Astrocyte (in vitro differentiated cells and primary cell): ENCODE measurements around the gene FAM53B. TPM values are rescaled to one million over a fixed set of nuclear protein-coding genes. Genes with fewer than 3 reads are reported as not detected.

Experiments used
- DNase-seq: peaks from one replicate; pipeline ENCODE4 v3.0.0-alpha.2; 2010; ENCODE audit warnings: low read depth
- FAIRE-seq: peaks from 2 replicates; lab custom pipeline; 2011; peaks lifted over from hg19 to GRCh38; lab: Jason Lieb, UNC
- H2AFZ ChIP-seq: 2 replicates; pipeline ENCODE4 v1.6.0; 2012; ENCODE audit warnings: low read depth, low read length, inconsistent platforms
- H3K27ac ChIP-seq: 2 replicates; pipeline ENCODE4 v1.5.1; 2011; ENCODE audit warnings: low read depth, low read length, inconsistent platforms
- H3K27me3 ChIP-seq: 2 replicates; pipeline ENCODE4 v1.6.0; 2011; ENCODE audit warnings: low read length, inconsistent platforms; ENCODE audit not compliant: insufficient read depth
- H3K36me3 ChIP-seq: 2 replicates; pipeline ENCODE4 v1.5.1; 2011; ENCODE audit warnings: low read length, inconsistent platforms; ENCODE audit not compliant: insufficient read depth
- H3K4me1 ChIP-seq: 2 replicates; pipeline ENCODE4 v1.5.1; 2011; ENCODE audit warnings: low read length, inconsistent platforms; ENCODE audit not compliant: insufficient read depth
- H3K4me2 ChIP-seq: 2 replicates; pipeline ENCODE4 v1.6.0; 2012; ENCODE audit warnings: low read length, inconsistent platforms
- H3K4me3 ChIP-seq: 2 replicates; pipeline ENCODE4 v1.5.1; 2011; ENCODE audit warnings: low read depth, mild to moderate bottlenecking, low read length, inconsistent platforms; ENCODE audit not compliant: insufficient read depth
- H3K79me2 ChIP-seq: 2 replicates; pipeline ENCODE4 v1.6.0; 2012; ENCODE audit warnings: mild to moderate bottlenecking, low read length, inconsistent platforms; ENCODE audit not compliant: insufficient read depth
- H3K9ac ChIP-seq: 2 replicates; pipeline ENCODE4 v1.6.0; 2012; ENCODE audit warnings: mild to moderate bottlenecking, low read length, inconsistent platforms
- H3K9me3 ChIP-seq: 2 replicates; pipeline ENCODE4 v1.5.1; 2012; ENCODE audit warnings: low read depth, mild to moderate bottlenecking, low read length, inconsistent platforms; ENCODE audit not compliant: insufficient read depth
- H4K20me1 ChIP-seq: 2 replicates; pipeline ENCODE4 v1.6.0; 2012; ENCODE audit warnings: low read length, inconsistent platforms; ENCODE audit not compliant: insufficient read depth
- H3K27ac Mint-ChIP-seq: one replicate; pipeline ENCODE4 v1.8.0; 2021; ENCODE audit warnings: mild to moderate bottlenecking, mixed read lengths; ENCODE audit not compliant: unreplicated experiment
- H3K27me3 Mint-ChIP-seq: one replicate; pipeline ENCODE4 v1.8.0; 2021; ENCODE audit warnings: low read depth, mixed read lengths; ENCODE audit not compliant: unreplicated experiment
- H3K36me3 Mint-ChIP-seq: one replicate; pipeline ENCODE4 v1.8.0; 2021; ENCODE audit warnings: low read depth, mixed read lengths; ENCODE audit not compliant: unreplicated experiment
- H3K4me1 Mint-ChIP-seq: one replicate; pipeline ENCODE4 v1.8.0; 2021; ENCODE audit warnings: low read depth, mixed read lengths; ENCODE audit not compliant: unreplicated experiment
- H3K4me3 Mint-ChIP-seq: one replicate; pipeline ENCODE4 v1.8.0; 2021; ENCODE audit warnings: mild to moderate bottlenecking, moderate library complexity, mixed read lengths; ENCODE audit not compliant: unreplicated experiment
- H3K9me3 Mint-ChIP-seq: one replicate; pipeline ENCODE4 v1.8.0; 2021; ENCODE audit warnings: mild to moderate bottlenecking, mixed read lengths; ENCODE audit not compliant: unreplicated experiment
- EZH2 ChIP-seq: IDR thresholded peaks from 2 replicates; pipeline ENCODE4 v1.6.1; 2012; ENCODE audit warnings: mild to moderate bottlenecking, low read length, inconsistent platforms; ENCODE audit not compliant: insufficient read depth
- total RNA-seq: library from RNA; stranded (reverse); gene quantifications from 2 replicates; pipeline ENCODE4 v1.2.1, GENCODE V29; 2021
- TF ChIP-seq, protein P1 (sequence below): IDR thresholded peaks from 2 replicates; pipeline ENCODE4 v1.5.1; 2011; ENCODE audit warnings: low read depth, mild to moderate bottlenecking, inconsistent platforms, low read length, moderate library complexity; ENCODE audit not compliant: insufficient read depth

FAM53B gene
- total RNA-seq, 1 donor from 2014 or later: 12.9 TPM

DNA sequence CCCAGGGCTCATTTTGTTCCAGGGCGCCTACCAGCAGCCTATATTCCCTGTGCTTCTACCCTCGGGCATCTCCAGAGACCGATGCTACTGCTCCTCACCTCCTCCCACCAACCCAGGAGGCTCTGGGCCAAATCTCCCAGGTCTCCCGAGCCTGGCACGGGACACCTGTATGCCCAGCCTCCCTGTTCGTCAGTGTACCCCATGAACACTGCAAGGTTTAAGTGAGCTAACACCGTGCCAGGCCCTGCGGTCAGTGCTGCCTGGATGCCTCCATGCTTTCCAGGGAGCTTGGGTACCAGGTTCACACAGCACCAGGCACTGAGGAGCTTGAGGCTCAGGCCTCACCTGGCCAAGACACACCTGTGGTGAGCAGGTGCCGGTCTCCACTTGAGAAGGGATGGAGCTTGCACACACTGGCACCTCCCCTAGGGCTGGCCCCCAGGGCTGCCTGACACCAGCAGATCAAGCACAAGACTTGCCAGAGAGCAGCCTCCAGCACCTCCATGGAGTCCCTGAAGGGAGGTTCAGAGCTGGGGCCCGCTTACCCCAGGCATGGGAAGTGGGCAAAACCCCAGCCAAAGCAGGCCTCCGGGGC, 80.3 kb downstream of the FAM53B start:
- H3K4me1 Mint-ChIP-seq: peaks cover 2% of the 10 kb centered on the region
- Histone ChIP-seq H4K20me1 (peaks cover 68% of the 10 kb centered on the region), H3K4me3 (no peak overlapping the region), H3K27ac (no peak overlapping the region), H3K4me2 (no peak overlapping the region), H3K27me3 (no peaks in the 10 kb centered on the region), H2AFZ (no peak overlapping the region), H3K9me3 (no peaks in the 10 kb centered on the region), H3K36me3 (no peaks in the 10 kb centered on the region), H3K9ac (no peak overlapping the region), H3K4me1 (no peaks in the 10 kb centered on the region), H3K79me2 (peaks cover 2% of the 10 kb centered on the region)
- peaks cover 2% of the 10 kb centered on the region for H3K9me3 Mint-ChIP-seq
- H3K4me3 Mint-ChIP-seq: no peak overlapping the region
- H3K27me3 Mint-ChIP-seq: no peaks in the 10 kb centered on the region
- peaks cover 1% of the 10 kb centered on the region for H3K36me3 Mint-ChIP-seq
- H3K27ac Mint-ChIP-seq: no peak overlapping the region
- no peak for TF ChIP-seq EZH2
- TF ChIP-seq, protein P1, sequence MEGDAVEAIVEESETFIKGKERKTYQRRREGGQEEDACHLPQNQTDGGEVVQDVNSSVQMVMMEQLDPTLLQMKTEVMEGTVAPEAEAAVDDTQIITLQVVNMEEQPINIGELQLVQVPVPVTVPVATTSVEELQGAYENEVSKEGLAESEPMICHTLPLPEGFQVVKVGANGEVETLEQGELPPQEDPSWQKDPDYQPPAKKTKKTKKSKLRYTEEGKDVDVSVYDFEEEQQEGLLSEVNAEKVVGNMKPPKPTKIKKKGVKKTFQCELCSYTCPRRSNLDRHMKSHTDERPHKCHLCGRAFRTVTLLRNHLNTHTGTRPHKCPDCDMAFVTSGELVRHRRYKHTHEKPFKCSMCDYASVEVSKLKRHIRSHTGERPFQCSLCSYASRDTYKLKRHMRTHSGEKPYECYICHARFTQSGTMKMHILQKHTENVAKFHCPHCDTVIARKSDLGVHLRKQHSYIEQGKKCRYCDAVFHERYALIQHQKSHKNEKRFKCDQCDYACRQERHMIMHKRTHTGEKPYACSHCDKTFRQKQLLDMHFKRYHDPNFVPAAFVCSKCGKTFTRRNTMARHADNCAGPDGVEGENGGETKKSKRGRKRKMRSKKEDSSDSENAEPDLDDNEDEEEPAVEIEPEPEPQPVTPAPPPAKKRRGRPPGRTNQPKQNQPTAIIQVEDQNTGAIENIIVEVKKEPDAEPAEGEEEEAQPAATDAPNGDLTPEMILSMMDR: no peak
- FAIRE-seq (no peak), DNase-seq (no peak)

DNA sequence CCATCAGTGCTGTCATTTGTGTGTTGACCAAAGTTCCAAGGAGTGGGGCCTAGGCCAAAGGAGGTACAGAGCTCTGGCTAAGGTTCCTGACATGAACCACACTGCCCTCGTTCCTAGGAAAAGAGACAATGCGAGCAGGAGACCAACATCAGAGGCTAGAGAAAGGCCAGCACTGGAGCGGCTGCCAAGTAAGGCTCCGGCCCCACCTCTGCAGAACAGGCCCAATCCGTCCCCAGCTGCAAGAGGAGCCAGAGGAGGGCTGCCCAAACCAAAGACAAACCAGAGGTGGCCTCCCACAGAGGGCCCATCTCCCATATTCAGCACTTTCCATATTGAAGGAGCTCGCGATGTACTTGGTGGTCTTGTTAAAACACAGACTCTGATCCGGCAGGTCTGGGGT, 81.0 kb downstream of the FAM53B start:
- FAIRE-seq (no peak), DNase-seq (no peak)
- H3K27ac Mint-ChIP-seq: no peak overlapping the region
- H3K27me3 ChIP-seq: no peaks in the 10 kb centered on the region
- TF ChIP-seq, protein P1: no peak
- no peak for TF ChIP-seq EZH2
- H3K36me3 Mint-ChIP-seq: peaks cover 1% of the 10 kb centered on the region
- H3K9me3 ChIP-seq: no peaks in the 10 kb centered on the region
- no peak overlapping the region for H3K4me2 ChIP-seq
- no peaks in the 10 kb centered on the region for H3K4me1 ChIP-seq
- H3K27ac ChIP-seq: no peak overlapping the region
- no peak overlapping the region for H2AFZ ChIP-seq
- no peaks in the 10 kb centered on the region for H3K36me3 ChIP-seq
- H3K4me1 Mint-ChIP-seq: peaks cover 2% of the 10 kb centered on the region
- H3K4me3 Mint-ChIP-seq: no peak overlapping the region
- no peaks in the 10 kb centered on the region for H3K27me3 Mint-ChIP-seq
- peaks cover 68% of the 10 kb centered on the region for H4K20me1 ChIP-seq
- H3K9me3 Mint-ChIP-seq: peaks cover 2% of the 10 kb centered on the region
- no peak overlapping the region for H3K9ac ChIP-seq
- peaks cover 2% of the 10 kb centered on the region for H3K79me2 ChIP-seq
- H3K4me3 ChIP-seq: no peak overlapping the region

DNA sequence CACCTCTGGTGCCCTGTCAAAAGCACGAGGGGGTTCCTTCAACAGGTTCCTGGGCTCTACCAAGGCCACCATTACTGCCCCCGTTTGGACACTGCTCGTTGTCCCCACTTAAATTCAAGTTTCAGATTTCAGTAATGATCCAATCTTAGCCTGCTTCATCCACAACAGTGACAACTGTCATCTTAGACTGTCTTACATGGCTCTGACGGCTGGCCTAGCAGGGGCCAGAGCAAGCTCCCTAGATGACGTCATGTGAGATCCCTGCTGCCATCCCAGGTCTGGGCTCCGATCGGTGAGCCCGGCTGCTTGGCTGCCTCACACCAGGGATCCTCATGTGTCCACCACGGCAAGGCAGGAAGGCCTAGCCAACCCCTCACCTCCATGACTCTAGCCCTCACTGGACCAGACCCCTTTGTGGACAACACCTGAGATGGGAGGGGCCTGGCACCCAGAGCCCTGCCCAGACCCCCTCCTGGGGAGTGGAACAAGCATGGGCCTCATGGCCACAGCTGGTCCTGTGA, 82.5 kb downstream of the FAM53B start:
- DNase-seq (no peak), FAIRE-seq (no peak)

More for the DNA sequence above, 82.5 kb downstream of the FAM53B start:
- H3K4me2 ChIP-seq: no peak overlapping the region
- no peak for TF ChIP-seq EZH2
- TF ChIP-seq, protein P1: no peak
- H3K4me1 ChIP-seq: no peaks in the 10 kb centered on the region
- H3K9me3 ChIP-seq: no peaks in the 10 kb centered on the region
- peaks cover 2% of the 10 kb centered on the region for H3K79me2 ChIP-seq
- Mint-ChIP-seq H3K4me3 (no peak overlapping the region), H3K4me1 (peaks cover 7% of the 10 kb centered on the region), H3K9me3 (peaks cover 2% of the 10 kb centered on the region), H3K27me3 (no peaks in the 10 kb centered on the region), H3K36me3 (no peaks in the 10 kb centered on the region), H3K27ac (no peak overlapping the region)
- no peak overlapping the region for H3K4me3 ChIP-seq
- H3K27me3 ChIP-seq: no peaks in the 10 kb centered on the region
- no peaks in the 10 kb centered on the region for H3K36me3 ChIP-seq
- no peak overlapping the region for H2AFZ ChIP-seq
- no peak overlapping the region for H3K9ac ChIP-seq
- peaks cover 61% of the 10 kb centered on the region for H4K20me1 ChIP-seq
- H3K27ac ChIP-seq: no peak overlapping the region
